ENCODE measurements around the gene NKX2-3. TPM values are rescaled to one million over a fixed set of nuclear protein-coding genes. Genes with fewer than 3 reads are reported as not detected.

Gene NKX2-3
- total RNA-seq, 2 experiments from 2014 or later, result not detected

DNA sequence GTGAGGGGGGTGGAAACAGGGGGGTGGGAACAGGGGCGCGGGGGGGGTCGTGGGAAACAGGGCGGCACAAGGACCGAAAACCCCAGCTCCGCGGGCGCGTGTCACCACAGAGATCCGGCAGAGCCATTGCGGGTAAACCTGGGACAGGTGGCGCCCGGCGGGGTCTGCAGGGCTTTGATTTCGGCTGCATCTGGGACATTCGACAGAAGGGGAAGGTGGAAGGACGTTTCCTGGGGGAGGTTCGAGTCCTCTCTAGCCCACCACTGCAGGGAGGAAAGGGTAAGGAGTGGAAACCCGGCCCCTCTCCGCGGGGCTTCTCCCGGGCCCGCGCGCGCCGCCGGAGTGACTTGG, 7.5 kb downstream of the NKX2-3 start:
- Histone ChIP-seq H3K36me3 (ENCODE audit: insufficient read depth, low read length) (no peaks in the 10 kb centered on the region), H3K4me1 (ENCODE audit: insufficient read depth, low read length) (peaks cover 13% of the 10 kb centered on the region), H3K4me3 (ENCODE audit: low read length) (no peak overlapping the region), H3K9me3 (ENCODE audit: control insufficient read depth in 1 of 2, insufficient read depth in 1 of 2, low read length in 2 of 2) (peaks cover 0 to 7% of the 10 kb centered on the region in 2 experiments), H3K27ac (ENCODE audit: low read depth in 1 of 2, low read length in 2 of 2) (no peak overlapping the region), H3K27me3 (ENCODE audit: control insufficient read depth in 1 of 2, insufficient read depth in 2 of 2, low read length in 2 of 2) (peaks cover 53 to 76% of the 10 kb centered on the region in 2 experiments)
- intact Hi-C loops (cut with DNase I, micrococcal nuclease), result no loop called here
- H3K4me3 Mint-ChIP-seq, result no peak overlapping the region
- DNase-seq (no peak), ATAC-seq (ENCODE audit: poor library complexity) (no peak)
- POLR2A ChIA-PET, result no interaction called here
- H3K27me3 Mint-ChIP-seq, result peaks cover 84% of the 10 kb centered on the region
- no peak overlapping the region for H3K27ac Mint-ChIP-seq
- CTCF ChIA-PET, result no interaction called here
- TF ChIP-seq, protein P1, sequence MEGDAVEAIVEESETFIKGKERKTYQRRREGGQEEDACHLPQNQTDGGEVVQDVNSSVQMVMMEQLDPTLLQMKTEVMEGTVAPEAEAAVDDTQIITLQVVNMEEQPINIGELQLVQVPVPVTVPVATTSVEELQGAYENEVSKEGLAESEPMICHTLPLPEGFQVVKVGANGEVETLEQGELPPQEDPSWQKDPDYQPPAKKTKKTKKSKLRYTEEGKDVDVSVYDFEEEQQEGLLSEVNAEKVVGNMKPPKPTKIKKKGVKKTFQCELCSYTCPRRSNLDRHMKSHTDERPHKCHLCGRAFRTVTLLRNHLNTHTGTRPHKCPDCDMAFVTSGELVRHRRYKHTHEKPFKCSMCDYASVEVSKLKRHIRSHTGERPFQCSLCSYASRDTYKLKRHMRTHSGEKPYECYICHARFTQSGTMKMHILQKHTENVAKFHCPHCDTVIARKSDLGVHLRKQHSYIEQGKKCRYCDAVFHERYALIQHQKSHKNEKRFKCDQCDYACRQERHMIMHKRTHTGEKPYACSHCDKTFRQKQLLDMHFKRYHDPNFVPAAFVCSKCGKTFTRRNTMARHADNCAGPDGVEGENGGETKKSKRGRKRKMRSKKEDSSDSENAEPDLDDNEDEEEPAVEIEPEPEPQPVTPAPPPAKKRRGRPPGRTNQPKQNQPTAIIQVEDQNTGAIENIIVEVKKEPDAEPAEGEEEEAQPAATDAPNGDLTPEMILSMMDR (IDR thresholded peaks at IDR 0.05), result no peak
- H3K4me1 Mint-ChIP-seq (ENCODE audit: low read depth), result peaks cover 12% of the 10 kb centered on the region
- no peaks in the 10 kb centered on the region for H3K9me3 Mint-ChIP-seq
- no peaks in the 10 kb centered on the region for H3K36me3 Mint-ChIP-seq (ENCODE audit: low read depth)

DNA sequence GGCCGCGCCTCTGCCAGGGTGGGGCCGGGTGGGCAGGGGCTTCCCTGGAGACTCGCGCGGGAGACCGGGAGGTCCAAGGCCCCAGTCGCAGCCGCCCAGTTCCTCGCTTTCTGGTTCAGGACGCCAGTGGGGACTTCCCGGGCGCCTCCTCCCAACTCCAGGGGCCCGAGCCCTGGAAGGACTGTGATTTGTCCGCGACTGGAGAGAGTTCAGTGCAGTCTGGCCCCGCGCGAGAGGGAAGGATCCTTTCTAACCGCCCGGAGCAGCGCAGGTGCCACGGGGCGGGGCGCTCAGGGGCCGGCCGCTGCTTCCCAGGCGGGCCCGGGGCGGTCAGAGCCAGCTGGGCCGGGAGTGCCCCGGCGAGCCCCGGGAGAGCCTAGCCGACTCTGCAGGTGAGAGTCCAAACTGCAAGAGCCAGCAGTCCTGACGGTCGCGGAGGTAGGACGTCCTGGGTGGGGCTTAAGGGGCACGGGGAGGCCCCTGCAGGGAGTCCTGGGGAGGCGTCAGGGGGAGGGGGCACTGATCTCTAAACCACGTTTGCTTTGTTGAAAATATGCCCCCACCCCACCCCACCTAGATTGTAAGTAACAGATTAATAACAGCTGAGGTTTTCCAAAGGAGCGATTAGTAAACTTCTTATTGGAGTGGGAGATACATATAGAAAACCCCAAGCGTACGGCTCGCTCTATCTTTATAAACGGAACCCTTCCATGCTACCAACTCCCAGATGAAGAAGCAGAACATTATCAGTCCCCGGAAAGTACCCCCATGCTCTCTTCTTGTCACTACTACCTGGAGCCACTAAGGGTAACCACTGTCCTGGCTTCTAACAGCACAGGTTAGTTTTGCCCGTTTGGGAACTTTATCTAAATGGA, 8.2 kb downstream of the NKX2-3 start:
- peaks cover 0 to 3% of the 10 kb centered on the region in 2 experiments for H3K9me3 ChIP-seq (ENCODE audit: control insufficient read depth in 1 of 2, insufficient read depth in 1 of 2, low read length in 2 of 2)
- CTCF ChIA-PET, result no interaction called here
- Mint-ChIP-seq H3K9me3 (no peaks in the 10 kb centered on the region), H3K4me1 (ENCODE audit: low read depth) (peaks cover 12% of the 10 kb centered on the region), H3K27me3 (peaks cover 88% of the 10 kb centered on the region), H3K36me3 (ENCODE audit: low read depth) (no peaks in the 10 kb centered on the region), H3K4me3 (no peak overlapping the region), H3K27ac (no peak overlapping the region)
- no peak overlapping the region for H3K27ac ChIP-seq (ENCODE audit: low read depth in 1 of 2, low read length in 2 of 2)
- no peak for DNase-seq
- no peak overlapping the region for H3K4me3 ChIP-seq (ENCODE audit: low read length)
- peaks cover 54 to 77% of the 10 kb centered on the region in 2 experiments for H3K27me3 ChIP-seq (ENCODE audit: control insufficient read depth in 1 of 2, insufficient read depth in 2 of 2, low read length in 2 of 2)
- ATAC-seq (ENCODE audit: poor library complexity), result no peak
- intact Hi-C loops (cut with DNase I, micrococcal nuclease), result no loop called here
- H3K4me1 ChIP-seq (ENCODE audit: insufficient read depth, low read length), result peaks cover 8% of the 10 kb centered on the region
- POLR2A ChIA-PET, result no interaction called here
- H3K36me3 ChIP-seq (ENCODE audit: insufficient read depth, low read length), result no peaks in the 10 kb centered on the region
- TF ChIP-seq, protein P1 (IDR thresholded peaks at IDR 0.05), result no peak

DNA sequence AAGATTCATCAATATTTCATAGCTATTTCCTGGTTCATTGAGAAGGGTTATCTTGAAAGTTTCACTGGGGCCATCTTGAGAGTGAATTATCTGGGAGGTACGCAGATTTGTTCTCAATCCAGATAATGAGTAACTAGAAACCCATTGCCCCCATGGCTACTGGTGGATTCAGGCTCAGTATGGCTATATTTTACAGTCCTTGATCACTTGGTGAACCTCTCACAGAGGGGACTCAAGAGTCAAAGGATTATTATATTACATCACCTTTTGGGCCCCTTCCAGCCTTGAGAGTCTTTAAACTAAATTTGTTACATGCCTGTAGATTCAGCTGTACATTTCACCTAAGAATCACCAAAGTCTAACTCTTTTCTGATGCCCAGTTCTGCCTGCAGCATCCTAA, 11.6 kb downstream of the NKX2-3 start:
- no peaks in the 10 kb centered on the region for H3K4me1 ChIP-seq (ENCODE audit: insufficient read depth, low read length)
- ChIA-PET CTCF (no interaction called here), POLR2A (no interaction called here)
- no peak overlapping the region for H3K27ac ChIP-seq (ENCODE audit: low read depth in 1 of 2, low read length in 2 of 2)
- peaks cover 87% of the 10 kb centered on the region for H3K27me3 Mint-ChIP-seq
- no peak overlapping the region for H3K4me3 ChIP-seq (ENCODE audit: low read length)
- H3K27ac Mint-ChIP-seq, result no peak overlapping the region
- no peaks in the 10 kb centered on the region for H3K9me3 Mint-ChIP-seq
- H3K27me3 ChIP-seq (ENCODE audit: control insufficient read depth in 1 of 2, insufficient read depth in 2 of 2, low read length in 2 of 2), result peaks cover 34 to 56% of the 10 kb centered on the region in 2 experiments
- DNase-seq, result no peak
- intact Hi-C loops (cut with DNase I, micrococcal nuclease), result no loop called here
- no peaks in the 10 kb centered on the region for H3K36me3 Mint-ChIP-seq (ENCODE audit: low read depth)
- TF ChIP-seq, protein P1 (IDR thresholded peaks at IDR 0.05), result no peak
- H3K4me3 Mint-ChIP-seq, result no peak overlapping the region
- H3K4me1 Mint-ChIP-seq (ENCODE audit: low read depth), result peaks cover 5% of the 10 kb centered on the region
- no peaks in the 10 kb centered on the region for H3K9me3 ChIP-seq (ENCODE audit: control insufficient read depth in 1 of 2, insufficient read depth in 1 of 2, low read length in 2 of 2)
- ATAC-seq (ENCODE audit: poor library complexity), result no peak
- no peaks in the 10 kb centered on the region for H3K36me3 ChIP-seq (ENCODE audit: insufficient read depth, low read length)

Measured in CD4-positive, alpha-beta T cell (primary cell).